HG03469 (cell line): Measurements from ENCODE around the gene NTRK2.

Source experiments
- ATAC-seq: cut with Tn5 transposase; IDR thresholded peaks from one replicate; pipeline ENCODE4 v1.9.1; 2021; ENCODE audit warnings: mild to moderate bottlenecking, moderate library complexity, moderate number of reproducible peaks; ENCODE audit not compliant: unreplicated experiment

The NTRK2 gene

DNA sequence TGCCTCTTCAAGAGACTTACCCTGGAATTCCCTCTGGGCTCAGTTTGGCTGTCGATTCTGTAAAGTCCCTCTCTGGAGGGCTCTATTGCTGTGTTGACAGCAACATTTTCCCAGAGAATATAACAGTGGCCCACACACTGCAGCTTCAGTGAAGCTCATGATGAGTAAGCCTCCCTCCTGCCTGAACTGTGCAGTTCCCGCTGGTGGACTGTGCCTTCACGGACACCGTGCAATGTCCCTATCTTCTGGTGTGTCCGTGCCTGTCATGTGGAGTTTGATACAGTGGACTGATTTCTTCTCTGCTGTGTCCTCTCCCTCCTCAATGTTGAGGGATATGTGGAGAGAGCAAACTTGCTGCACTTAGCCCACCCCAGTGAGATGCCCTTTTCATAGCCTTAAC, 109.0 kb downstream of the NTRK2 start:
- no peak for ATAC-seq

GRCh38 chr9:84779883-84780282, 110.4 kb downstream of the NTRK2 start:
- ATAC-seq = no peak

- no peak for ATAC-seq
These were observed 110.9 kb downstream of the NTRK2 start for GRCh38 chr9:84780385-84780784.

DNA sequence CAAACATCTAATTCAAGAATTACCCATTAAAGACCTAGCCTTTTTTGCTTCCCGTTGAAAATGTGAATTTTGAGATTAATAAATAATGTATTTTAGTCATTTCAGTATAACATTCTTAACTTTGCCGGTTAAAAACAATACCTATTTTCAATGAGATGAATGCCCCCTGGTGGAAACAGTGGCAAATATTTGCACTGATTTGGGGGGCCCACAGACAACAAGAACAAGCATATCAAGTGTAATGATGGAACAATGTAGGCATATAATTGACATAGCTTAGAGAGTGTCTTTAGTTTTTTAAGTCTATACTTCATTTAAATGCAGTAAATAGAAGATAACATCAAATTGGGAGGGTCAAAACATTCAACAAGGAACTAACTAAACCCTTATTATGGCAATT, 111.9 kb downstream of the NTRK2 start:
- ATAC-seq = no peak

DNA sequence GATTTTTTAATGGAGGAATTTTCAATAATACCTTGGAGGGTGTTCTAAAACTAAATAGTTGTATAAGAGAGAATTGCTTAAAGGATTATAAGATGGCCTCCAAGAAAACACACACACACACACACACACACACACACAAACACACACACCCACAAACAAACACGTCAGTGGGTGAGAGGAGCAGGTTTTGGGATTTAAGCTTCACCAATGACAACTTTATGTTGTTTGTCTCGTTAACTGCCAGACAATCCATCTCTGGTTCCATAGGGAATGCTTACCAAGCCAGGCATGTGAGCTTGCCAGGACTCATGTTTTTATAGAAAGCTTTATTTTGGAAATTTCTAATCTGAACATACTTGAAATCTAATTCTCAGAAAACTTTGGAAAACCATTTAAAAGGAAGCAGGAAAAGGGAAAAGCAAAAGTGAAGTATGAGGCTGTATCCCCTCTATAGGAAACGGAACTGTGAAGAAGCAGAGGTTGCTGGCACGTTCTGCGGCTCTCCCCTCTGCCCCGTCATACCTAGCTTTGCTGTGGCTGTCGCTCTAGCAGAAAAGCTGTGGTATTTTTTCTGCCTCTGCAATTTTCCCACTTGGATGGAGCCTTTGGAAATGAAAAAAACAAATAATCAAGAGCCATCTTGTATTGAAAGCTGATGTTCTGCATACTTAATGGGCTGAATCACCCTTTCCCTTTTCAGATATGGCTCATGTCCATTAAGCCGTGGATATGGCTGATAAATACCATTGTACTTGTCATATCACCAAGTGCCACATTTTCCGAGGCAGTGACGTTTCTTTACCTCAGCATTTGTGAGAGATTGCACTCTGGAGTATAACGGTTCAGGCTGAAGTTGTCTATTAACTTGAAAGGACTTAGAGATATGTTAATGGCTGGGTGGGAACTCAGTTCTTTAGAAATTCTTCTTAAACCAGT, 112.7 kb downstream of the NTRK2 start:
- no peak for ATAC-seq

DNA sequence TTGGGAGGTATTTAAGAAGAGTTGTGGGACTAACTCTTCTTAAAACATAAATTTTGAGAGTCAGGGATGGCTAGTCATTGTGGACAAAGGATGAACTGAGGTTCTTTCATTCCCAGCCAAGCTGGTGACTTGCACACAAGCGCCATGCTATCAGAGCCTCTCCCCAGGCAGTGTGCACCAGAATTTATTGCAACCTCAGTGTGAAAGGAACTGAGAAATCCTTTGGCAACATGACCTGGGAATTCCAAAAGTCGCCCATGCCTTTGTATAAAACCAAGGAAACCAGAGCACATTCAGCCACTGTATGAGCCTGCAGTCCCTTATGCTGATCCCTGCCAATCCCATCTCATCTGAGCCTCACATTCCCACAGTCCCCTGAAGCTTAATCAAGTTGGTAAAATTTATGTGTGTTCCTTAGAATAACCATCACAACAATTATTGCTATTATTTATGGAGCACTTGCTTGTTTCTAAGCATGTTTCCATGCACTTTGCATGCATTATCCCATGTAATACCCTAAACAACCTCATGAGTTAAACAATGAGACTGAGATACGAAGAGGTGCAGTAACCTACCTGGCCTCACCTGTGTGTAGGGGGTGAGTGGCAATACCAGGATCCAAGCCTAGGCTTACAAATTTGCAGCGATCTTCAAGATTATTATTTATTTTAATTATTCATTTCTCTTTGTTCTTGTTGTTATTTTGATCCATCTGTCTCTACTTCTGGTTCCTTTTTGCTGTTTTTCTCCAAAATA, 116.4 kb downstream of the NTRK2 start:
- ATAC-seq = no peak

DNA sequence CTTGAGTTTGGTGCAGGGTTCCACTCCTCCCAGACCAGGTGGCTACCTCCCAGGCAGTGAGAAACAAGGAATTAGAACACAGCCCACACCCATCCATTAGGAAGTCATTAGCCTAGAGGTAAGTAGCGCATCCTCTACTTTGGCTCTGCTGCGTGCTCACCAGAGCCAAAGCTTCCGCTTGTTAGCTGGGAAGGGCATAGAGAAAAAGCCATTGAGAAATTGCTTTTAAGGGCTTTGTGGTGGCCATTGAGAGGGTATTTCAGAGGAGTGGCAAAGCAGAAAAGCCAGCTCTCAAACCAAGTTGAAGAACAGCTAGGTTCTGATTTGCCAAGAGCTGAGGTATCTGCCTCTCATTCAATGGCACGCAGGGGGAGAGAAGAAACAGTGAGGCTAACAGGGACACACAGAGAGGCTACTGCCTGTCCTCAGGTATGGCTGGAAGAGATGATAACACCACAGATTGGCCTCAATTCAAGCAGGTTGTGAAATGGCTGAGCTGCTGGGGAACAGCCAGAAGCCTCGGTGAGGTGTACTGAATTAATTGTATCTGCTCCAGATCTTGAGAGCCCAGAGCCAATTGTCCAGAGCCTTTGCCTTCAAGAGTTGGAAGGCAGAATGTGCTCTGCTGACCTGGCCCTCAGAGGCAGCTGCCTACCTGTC, 119.4 kb downstream of the NTRK2 start:
- no peak for ATAC-seq

DNA sequence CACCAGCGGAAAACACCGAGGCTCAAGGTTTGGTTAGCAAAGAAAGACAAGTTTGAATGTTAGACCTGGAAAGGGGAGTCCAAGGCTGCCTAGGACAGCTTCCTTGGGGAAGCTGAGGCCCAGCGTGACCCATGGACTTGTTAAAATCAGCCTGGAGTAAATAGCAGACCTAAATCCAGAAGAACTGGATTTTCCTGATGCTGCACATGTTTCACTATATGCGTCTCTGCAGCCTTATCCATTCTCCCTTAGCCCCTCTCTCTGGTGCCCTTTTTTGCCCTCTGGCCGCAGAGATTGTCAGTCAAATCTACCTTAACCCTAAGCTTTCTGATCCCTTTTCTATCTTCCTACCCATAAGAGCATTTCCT, 119.9 kb downstream of the NTRK2 start:
- no peak for ATAC-seq

DNA sequence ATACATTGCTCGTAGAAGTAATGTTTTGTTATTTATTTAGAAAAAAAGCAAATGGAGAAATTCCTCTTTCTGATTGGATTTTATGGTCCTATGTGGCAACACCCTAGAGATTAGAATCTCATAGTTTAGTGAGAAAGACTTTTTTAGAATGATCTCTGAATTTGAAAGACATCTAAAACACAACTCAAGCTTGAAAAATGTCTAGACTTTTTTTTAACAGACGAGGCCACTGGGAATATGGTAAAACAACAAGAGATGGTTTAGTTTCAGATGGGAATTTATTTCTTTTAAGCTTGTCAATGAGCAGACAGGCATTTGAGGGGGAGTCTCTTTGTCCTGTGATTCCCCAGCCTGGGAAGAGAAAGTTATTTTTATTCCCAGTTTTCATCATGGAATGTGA, 122.1 kb downstream of the NTRK2 start:
- no peak for ATAC-seq

- ATAC-seq = no peak
These were observed 123.7 kb downstream of the NTRK2 start for GRCh38 chr9:84793251-84793650.

DNA sequence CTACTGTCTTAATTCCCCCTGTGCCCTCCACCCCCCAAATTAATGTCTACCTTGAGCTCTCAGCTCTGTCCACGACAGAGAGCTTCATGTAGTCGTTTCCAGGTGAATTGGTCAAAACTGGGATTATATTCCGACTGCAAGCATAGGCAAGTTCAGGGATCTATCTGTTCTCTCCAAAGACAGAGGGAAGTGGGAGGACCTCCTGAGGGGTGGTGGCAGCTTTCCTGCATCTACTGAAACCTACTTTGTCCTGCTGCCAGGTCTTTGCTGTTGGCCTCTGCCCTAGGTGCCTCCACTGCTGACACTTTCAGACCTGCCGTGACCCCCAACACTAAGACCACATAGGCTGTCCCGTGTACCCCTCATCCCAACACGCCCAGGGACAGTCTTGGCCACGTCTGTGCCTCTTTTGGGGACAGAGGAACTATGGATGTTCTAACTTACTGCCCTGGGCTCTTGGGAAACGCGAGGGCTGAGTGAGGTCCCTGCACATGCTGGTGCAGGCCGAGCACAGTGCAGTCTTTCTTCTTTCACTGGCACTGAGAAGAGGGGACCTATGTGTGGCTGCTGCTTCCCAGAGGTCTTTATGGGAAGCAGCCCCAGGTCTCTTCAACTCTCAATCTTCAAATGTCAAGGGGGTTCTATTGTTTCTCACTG, 125.6 kb downstream of the NTRK2 start:
- no peak for ATAC-seq

- no peak for ATAC-seq
These were observed 126.9 kb downstream of the NTRK2 start for GRCh38 chr9:84796404-84796803.

DNA sequence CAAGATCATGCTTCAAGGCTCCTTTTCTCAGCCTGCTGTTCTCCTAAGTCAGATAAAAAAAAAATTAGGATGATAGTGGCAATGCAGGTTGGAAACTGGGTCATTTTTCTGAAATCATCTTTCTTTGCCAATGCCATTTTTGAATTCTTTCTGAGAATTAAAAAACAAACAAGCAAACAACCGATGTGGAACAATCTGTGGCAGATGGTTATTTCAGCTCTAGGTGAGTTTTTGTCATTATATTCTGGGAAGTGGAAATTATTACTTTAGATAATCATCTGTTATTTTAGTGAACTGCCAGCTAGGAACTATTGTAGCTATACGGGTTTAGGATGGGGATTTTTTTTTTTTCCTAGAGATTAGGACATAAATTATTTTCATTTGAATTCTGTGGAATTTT, 129.7 kb downstream of the NTRK2 start:
- ATAC-seq = no peak

DNA sequence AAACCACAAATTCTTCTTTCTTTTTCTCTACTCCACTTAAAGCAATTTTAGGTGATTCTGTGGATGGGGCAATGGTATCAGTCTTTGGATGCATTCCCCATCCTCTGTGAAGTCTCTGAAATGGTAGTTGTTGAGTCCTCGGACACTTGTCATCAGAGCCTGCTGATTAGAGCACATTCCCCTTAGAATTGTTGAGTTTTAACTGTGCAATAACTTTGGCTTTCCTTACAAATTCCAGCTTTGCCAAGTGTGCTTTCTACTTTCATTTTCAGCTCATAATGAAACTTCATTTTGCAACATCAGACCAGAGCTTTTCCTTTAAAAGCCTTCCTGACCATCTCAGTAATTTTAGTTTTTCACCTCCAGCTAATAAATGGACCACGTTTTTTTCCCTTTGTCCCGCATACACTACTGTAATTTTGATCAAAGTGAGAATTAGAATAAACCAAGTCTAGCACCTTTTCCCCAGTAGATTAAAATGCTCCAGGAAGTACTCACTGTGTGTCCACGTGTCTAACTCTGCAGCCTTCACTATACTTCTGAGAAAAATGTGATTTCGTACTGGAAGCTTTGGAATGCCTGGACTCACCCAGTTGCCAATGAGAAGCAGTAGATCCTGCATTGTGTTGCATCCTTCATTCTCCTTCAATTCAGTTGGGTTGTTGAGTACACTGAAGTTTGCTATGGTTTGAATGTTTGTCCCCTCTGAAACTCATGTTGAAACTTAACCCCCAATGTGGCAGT, 135.6 kb downstream of the NTRK2 start:
- no peak for ATAC-seq

DNA sequence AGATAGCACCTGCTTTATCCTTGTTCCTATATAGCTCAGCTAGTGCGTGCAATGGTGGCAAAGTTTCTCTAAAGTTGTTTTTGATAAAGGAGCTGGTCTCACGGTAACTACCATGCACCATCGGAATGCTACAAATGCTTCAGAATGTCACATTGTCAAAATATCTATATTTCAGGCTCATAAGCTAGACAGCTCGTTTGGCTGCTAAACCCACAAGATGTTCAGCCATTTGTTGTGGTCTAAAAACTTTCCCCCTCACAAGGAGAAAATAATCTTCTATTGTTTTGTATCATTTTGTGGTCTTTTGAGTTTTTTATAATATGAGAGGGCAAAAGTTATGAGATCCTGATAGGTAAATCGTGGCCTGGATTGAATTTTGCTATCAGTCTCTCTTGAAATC, 137.9 kb downstream of the NTRK2 start:
- no peak for ATAC-seq

- no peak for ATAC-seq
These were observed 138.4 kb downstream of the NTRK2 start for GRCh38 chr9:84807870-84808390.

- ATAC-seq = no peak
These were observed 138.9 kb downstream of the NTRK2 start for GRCh38 chr9:84808416-84808815.

DNA sequence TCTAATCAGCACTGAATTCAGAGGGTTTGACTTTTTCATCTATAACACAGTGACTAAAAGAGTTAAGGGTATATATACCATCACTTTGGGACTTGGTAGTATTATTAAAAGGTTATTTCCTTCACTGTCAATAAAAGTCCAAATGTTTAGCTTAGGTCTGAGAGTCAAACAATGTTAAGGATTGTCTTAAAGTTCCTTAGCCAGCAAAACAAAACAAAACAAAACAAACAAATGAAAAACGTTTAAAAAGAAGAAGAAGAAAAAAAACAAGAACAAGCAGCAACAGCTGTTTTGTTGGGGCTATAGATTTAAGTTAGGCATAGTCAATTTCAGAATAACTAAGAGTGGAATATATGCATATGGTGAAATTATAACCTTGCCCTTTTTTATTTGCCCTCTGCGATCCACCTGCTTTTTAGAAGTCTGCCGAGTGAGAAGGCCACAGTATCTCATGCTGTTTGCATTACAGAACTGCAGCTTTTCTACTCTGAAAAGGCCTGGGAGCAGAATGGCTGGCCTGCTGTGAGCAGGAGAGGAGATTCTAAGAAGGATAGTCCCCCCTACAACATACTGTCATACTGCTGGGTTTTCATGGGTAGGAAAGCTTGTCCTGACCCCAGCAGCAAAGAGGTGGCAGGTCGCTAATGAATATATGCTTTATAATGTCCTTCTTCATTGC, 141.7 kb downstream of the NTRK2 start:
- no peak for ATAC-seq

- no peak for ATAC-seq
These were observed 142.2 kb downstream of the NTRK2 start for GRCh38 chr9:84811751-84812074.

- ATAC-seq = no peak
These were observed 142.8 kb downstream of the NTRK2 start for GRCh38 chr9:84812355-84812754.
